Anterior cingulate cortex (tissue), 58 donors: ENCODE data around the gene PSMD5.

Source experiments
- DNase-seq, 58 donors: peaks; one replicate each; lab custom pipeline; 2025; lab: John Stamatoyannopoulos, UW

Gene PSMD5

DNA sequence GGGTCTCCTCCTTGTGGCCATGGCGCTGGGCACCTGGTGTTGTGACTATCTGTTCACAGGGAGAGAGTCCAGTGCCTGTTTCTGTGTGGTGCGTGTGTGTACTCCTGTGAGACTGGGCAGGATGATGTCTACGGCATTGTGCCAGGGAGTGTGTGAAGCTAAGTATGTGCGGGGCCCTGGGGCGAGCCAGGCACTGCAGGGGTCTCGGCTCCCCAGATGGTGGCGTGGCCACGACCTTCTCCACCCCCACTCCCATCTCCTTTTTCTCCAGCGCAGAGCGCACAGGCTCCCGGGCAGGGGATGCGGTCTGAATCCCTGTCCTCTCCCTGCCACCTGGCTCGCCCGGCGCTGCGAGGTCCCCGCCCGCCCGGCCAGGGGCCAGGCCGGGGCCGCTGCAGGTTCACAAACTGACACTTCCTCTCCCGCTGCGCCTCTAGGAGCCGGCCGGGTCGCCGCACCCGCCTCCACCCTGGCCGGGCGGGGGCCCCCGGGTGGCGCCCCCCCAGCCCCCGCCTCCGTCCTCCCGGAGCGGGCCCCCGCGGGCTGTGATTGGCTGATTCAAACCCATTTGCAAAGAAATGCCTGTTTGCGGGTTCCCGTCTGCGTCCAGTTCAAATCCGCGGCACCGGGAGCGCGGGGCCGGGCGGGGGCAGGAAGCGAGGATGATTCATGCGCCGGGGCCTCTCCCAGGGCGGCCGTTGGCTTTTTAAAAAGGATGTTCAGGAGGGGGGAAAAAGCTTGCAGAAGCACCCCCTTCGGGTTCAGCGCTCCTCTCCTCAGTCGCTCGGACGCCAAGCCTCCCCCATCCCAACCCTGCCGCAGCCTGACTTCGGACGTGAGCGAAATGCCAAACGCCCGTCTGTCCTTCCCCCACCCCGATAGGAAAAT is 33.5 kb upstream of the PSMD5 start:
- peak in 53 of 58 donors; percentile 21 to 90 (median 63) for DNase-seq

DNA sequence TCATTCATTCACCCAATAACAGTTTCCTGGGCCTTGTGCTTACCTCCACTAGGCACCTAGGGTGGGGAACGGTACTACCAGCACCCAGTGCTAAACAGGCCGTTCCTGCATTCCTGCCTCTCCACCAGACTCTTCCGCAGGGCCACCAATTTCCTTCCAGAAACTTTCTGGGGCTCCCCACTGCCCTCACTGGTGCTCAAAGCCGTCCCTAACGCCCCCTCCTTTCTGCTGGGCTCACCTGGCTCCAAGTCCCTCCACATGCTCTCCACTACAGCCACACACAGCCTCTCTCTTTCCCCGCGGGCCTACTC is 32.9 kb upstream of the PSMD5 start:
- no peak for DNase-seq

DNA sequence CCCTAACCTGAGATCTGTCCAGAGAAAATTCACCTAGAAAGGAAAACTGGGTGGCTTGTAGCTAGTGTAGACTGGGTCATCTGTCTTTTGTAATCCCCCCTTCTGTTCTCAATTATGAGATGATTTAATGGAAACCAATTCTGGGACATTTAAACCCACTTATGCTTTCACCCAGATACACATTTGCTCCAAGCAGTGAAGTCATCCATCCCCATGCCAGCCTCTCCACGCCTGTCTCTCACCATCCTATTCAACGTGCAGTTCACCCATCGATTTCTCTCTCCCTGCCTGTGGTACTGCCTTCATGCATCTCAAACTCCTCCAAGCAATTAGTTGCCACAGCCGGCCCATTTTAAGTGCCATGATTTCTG is 32.5 kb upstream of the PSMD5 start:
- no peak for DNase-seq

DNA sequence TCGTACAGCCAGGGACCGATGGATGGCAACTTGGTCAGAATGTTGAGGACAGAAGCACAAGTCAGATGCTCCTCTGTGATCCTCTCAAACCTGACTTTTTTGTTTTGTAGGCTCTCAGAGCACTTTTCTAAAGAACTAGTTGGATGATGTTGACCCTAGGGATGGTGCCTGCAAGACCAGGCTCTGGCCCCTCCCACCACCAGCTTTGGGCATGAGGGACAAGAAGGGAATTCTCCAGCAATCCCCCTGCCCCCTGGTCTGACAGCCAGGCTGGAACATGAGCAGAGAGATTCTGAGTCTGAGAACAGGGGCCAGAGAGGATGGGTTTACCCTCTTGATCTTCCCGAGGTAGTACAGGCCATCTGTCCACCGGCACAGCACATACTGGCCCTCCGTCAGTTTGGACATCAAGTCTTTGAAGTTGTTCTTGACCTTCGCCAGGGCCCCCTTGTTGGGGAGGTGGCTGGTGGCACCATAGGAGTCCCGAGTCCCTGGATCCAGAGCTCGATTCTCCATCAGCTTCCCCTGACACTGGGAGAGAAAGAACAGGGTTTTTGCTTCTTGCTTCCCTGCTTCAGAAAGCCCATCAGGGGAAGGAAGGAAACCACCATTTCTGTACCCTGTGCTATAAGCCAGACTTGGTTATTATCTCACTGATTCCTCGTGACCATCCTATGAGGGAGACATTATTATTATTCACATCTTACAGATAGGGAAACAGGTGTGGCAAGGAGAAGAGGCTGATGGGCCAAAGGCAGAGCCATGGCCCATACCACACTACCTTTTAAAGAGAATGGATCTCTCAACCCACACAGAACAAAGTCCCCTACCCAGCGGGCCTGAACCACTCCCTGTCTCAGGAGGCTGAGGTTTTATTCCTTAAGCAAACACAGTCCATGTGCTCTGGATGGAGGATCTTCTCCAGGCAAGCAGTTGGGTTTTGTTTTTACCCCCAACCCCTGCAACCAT is 31.8 kb upstream of the PSMD5 start:
- no peak for DNase-seq

DNA sequence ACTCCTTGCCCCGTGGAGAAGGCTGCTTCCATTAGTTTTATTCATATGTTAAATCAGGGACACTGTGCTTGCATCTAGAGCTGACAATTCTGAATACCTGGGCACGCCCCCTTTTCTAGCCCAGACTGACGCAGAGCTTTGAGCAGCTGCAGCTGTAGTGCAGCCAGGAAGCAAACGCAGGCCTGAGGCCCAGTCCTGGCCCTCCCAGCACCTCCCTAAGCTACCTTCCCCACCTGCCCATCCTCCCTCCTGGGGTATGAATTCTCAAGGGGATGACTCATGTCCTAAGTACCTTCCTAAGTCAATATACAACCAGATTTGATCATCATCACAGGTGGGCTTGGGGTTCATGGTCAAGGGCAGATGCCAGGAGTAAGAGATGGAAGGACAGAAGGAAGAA is 30.8 kb upstream of the PSMD5 start:
- no peak for DNase-seq

DNA sequence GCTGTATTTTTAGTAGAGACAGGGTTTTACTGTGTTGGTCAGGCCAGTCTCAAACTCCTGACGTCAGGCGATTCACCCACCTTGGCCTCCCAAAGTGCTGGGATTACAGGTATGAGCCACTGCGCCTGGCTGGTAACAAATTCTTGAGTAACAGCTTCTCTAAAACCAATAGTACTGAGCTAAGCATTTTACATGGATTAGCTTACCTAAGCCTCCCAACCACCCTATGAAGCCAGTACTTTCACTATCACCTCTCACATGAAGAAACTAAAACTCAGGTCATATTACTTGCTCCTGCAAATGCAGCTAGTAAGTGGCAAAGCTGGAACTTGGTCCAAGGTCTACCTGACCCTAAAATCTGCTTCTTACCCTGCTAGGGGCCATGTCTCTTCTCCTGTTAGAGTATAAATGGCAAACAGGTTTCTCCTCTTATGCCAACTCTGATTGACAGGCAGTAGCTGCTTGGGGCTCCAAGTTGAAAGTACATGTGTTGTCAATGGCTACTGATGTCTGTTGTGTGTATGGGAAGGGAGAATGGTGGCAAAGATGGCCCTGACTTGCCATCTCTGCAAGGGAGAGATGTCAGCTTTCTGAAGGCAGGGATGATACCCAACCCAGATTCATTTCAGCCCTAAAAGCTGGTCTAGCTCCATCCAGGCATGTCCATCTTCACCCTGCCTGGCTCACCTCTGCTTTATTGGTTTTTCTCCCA is 30.2 kb upstream of the PSMD5 start:
- DNase-seq = no peak

DNA sequence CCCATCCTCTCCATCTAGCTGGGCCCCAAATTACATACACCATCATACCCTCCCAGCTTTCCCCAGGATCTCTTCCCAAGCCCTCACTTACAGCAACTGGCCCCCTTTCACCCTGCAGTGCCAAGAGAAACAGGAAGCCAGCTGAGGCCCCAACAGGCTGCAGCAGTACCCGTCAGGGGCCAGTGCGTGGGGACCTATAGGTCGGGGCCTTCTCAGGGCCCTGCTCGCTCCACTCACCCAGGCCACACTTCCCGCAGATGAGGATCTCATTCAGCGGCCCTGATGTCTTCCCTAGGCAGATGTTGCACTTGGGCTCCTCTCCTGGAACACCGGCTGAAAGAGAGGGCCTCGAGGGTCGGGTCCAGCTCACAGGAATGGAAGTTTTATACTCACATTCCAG is 27.5 kb upstream of the PSMD5 start:
- DNase-seq = no peak

DNA sequence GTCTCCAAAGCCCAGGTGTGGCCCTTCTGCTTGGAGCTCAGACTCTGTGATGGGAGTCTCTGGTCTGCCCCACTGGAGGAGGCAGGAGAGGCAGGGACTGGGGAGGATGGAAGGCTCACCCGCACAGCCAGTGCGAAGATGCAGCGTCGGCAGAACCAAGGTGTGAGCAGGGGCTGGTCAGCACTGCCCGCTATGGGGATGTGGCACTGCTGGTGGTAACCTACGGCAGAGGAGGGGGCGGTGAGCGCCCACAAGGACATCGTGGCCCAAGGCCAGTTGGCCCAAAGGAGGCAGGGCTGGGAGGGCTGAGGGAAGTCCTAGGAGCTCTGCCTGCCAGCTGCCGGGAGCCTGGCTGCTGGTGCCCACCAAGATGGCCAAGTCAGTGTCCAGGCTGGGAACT is 27.0 kb upstream of the PSMD5 start:
- DNase-seq = peak in 1 of 58 donors; percentile 10

DNA sequence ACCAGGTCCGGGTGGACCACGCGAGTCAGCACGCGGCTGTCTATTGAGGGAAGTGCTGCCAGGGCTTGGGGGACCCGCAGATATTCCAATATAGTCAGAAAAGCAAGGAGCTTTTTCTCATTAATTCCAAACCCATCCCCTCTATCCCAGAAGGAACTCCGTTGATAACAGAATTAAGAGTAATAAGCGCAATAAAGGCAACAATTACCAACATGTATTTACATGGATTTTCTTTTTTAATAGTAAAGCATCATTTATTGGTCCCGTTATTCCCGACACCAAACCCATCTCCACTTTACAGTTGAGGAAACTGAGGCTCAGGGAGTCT is 26.6 kb upstream of the PSMD5 start:
- no peak for DNase-seq

DNA sequence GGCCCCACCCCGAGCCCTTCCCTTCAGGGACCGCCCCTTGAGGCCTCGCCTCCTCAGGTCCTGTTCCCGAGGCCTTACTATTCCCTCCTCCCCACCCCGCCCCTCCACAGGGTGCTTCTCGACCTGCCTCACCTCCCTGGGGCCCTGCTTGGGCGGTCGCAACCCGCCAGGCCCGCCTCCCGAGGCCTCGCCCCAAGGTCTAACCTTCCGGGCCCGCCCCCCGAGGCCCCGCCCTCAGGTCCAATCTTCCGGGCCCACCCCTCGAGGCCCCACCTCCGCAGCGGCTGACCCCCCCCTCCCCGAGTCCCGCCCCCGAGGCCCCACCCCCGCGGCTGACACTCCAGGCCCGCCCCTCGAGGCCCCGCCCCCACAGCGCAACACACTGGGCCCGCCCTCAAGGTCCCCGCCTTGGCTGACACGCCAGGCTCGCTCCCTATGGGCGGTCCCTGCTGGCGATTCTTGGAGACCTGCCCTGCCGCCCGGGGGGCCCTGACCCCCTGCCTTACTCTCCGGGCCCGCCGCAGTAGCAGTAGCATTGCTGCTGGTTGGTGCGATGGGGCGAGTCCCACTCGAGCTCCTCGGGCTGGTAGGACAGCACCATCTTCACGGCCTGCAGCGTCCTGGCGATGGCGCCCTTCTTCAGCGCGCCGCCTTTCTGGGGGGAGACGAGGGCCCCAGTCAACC is 26.1 kb upstream of the PSMD5 start:
- DNase-seq = peak in 56 of 58 donors; percentile 22 to 94 (median 86)

DNA sequence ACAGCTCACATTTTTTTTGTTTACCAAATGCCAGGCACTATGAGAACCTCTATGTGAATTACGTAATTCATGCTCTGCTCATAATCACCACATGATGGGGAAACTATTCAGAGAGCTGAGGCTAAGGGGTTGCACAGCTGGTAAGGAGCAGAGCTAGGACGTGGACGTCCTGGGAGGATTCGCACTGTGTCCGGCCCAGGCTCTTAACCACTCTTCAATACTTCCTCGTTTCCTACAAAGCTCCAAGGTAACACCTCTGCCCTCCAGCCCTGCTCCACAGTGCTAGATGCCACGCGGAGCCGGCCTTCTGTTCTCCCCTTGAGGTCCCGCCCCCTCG is 25.6 kb upstream of the PSMD5 start:
- DNase-seq = no peak

DNA sequence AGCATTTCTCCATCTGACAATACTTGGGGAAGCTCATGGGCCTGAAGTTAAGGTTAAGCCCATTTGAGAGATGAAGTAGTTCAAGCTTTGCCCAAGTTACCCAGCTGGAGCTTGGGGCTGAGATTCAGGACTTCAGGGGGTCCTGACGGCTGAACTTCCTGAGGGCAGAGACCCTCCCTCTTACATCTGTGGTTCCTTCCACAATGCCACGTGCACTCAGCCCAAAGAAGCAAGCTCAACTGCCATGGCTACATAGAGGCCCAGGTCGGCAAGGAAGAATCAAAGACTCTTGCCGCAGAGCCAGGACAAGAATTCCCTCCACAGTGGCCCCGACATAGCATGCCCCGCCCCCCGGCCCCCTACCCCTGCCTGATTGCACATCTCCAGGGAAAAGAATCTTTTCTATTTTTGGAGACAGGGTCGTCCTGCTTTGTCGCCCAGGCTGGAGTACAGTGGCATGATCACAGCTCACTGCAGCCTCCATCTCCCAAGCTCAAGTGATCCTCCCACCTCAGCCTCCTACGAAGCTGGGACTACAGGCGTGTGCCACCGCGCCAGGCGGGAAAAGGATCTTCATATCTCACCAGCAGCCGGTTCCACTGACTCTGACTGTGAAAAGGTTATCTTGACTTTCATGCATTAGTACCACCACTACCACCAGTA is 25.1 kb upstream of the PSMD5 start:
- no peak for DNase-seq

DNA sequence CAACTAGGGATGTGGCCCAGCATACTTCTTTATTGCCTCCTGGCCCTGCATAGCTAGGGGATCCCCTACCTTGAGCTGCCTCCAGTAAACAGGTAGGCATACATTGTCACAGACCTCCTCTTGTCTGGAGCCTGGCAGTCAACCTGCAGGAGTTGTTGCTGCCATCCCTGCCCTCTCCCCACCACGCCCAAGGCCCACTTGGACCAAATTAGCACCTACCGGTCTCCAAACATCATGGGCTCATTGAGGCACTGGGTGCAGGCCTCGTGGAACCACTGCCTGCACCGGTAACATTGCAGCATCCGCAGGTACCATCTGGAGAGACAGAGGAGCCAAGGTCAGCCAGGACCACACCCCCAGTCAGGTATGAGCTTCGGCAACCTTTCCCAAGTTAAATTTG is 23.9 kb upstream of the PSMD5 start:
- DNase-seq = no peak

DNA sequence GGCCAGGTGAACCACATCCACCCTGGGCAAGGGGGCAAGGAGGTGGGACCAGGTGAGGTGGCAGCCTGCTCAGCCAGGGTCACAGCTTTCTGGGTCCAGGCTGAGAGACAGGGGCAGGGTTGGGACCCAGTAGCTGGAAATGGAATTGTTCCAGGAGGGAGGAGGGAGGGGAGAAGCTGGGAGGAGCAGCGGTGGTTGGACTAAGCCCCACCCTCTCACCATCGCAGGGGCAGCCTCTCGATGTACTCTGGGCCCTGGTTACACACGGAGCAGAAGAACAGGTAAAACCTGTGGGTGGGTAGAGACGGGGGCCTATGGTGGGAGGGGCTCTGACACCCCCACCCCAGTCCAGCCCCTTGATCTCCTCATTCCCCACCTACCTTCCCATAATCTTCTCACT is 23.1 kb upstream of the PSMD5 start:
- DNase-seq = no peak

DNA sequence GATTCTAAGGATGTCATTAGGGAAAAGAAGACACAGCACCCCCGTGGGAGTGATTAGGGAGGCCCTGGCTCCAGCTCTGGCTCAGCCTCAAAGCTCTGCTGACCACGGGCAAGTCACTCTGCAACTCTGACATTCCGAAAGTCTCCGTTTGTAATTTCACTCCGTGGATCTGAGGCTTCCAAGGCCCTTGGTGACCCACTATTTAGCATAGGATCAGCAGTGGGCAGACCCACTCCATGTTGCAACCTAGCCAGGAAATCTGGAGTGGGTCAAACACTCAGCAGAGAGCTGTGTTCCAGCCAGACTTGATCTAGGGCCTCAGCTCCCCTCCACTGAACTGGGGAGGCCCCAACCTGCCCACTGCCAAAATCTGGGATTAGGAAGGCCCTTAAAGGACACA is 22.5 kb upstream of the PSMD5 start:
- no peak for DNase-seq

DNA sequence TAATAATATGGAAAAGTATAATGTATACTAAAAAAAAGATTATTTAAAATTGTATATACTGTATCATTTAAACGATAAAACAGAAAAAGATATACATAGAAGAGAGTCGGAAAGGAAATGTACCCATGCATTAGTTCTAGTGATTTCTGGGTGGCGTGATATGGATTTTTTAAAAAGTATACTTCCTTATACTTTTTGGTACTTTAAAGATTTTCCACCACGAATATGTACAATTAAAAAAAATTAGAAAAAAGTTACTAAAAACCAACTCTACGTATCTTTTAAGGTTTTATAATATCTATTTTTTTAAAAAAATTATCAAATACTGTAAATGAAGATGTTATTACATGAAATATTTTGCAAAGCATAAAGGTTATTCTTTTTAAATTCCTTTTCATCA is 22.0 kb upstream of the PSMD5 start:
- DNase-seq = no peak

DNA sequence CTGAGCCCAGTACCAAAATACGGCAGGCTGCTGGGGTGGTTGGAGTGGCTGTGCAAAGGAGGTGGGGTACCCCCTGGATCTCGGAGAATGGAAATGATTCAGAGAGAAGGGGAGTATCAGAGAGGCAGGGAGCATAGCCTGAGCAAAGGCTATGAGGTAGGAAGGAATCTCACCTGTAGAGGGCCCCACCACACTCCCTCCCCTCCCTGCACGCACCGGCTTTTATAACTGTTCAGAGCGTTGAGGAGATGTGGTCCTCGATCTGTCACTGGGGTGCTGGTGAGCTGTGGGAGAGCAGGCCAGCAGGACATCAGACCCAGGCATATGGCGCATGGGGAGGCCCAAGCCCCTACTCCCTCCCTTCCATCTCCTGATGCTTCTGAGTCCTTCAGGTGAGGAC is 21.1 kb upstream of the PSMD5 start:
- DNase-seq = no peak

DNA sequence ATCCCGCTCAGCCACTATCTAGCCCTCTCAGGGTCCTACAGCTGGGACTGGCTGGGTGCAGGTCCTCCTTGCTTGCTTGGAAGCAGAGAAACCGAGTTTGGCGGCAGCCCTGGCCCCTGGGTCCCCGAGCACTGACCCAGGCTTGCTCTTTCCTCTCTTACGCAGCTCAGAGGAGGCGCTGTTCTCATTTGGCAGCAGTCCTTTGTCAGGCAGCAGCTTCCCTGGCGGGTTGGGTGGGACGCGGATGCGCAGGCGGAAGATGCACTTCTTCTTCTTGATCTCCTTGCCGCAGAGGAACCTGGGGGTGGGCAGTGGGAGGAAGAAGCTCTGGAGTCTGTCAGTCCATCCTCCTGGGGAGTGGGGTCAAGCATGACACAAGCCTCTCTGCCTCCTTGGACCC is 19.7 kb upstream of the PSMD5 start:
- no peak for DNase-seq

DNA sequence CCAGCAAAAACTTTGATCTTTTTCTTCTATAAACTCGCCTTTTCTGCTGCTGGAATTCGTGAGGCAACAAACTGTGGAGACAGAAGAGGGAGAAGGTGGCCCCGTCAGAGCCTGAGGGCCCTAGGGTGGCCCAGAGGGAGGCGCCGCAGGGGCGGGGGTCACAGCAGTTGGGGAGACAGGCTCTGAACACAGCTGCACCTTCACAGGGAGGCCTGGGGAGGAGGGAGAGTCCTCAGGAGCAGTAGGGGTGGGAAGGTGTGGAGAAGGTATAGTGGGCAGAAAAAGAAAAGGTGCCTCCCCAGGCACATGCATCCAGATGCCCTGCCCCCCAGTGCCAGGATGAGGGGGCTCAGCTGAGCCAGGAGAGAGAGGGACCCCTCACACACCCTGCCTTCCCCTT is 19.2 kb upstream of the PSMD5 start:
- DNase-seq = no peak

DNA sequence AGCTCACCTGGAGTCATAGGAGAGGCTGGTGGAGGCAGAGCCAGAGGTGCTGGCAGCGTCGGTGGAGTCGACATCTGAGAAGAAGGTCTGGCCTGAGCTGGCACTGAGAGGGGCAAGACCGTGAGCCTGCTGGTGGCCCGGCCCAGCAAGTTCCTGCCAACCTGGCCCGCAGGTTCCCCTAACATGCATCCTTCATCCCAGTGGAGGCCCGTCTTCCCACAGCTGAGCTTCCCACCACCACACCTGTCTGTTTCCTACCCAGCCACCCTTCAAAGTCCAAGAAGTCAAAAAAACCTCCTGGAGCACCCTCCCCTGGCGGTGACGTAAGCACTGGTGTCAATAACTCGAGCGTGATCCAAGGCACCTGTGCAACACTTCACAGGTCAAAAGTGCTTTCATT is 17.4 kb upstream of the PSMD5 start:
- no peak for DNase-seq
